GM12864 (cell line): Measurements from ENCODE around the gene ARSD.

Source experiments
- DNase-seq: peaks from one replicate; pipeline ENCODE4 v3.0.0-alpha.2; 2011; ENCODE audit warnings: low read depth
- H3K4me3 ChIP-seq: 2 replicates; pipeline ENCODE4 v1.5.1; 2011; ENCODE audit warnings: mild to moderate bottlenecking, low read depth, low read length, control low read depth
- CTCF ChIP-seq: IDR thresholded peaks from 2 replicates; pipeline ENCODE4 v1.5.1; 2011; ENCODE audit warnings: low read depth, mild to moderate bottlenecking, moderate library complexity, low read length, control low read depth, inconsistent platforms; ENCODE audit errors: missing control alignments

ARSD gene

GRCh38 chrX:2913118-2913517 lies 16.0 kb downstream of the ARSD start:
- no peak for DNase-seq
- H3K4me3 ChIP-seq, result no peak overlapping the region
- TF ChIP-seq CTCF, result no peak

- TF ChIP-seq CTCF, result no peak
Measured at GRCh38 chrX:2910109-2910508, 19.0 kb downstream of the ARSD start.

GRCh38 chrX:2908125-2908685 lies 20.9 kb downstream of the ARSD start:
- no peak for TF ChIP-seq CTCF
- no peak overlapping the region for H3K4me3 ChIP-seq
- no peak for DNase-seq

More at GRCh38 chrX:2910109-2910508, 19.0 kb downstream of the ARSD start:
- H3K4me3 ChIP-seq, result no peak overlapping the region
- no peak for DNase-seq

GRCh38 chrX:2907295-2907694 lies 21.8 kb downstream of the ARSD start:
- TF ChIP-seq CTCF, result no peak
- no peak for DNase-seq
- no peak overlapping the region for H3K4me3 ChIP-seq

- no peak overlapping the region for H3K4me3 ChIP-seq
- no peak for DNase-seq
- peak; percentile 20 for TF ChIP-seq CTCF
Measured at GRCh38 chrX:2903366-2903765, 25.8 kb downstream of the ARSD start.

GRCh38 chrX:2902841-2903240 lies 26.3 kb downstream of the ARSD start:
- DNase-seq, result no peak
- TF ChIP-seq CTCF, result no peak
- H3K4me3 ChIP-seq, result no peak overlapping the region

- no peak for TF ChIP-seq CTCF
- no peak for DNase-seq
- no peak overlapping the region for H3K4me3 ChIP-seq
Measured at GRCh38 chrX:2901367-2902036, 27.6 kb downstream of the ARSD start.
